ENCODE data around the gene ABCF2.

The ABCF2 gene

DNA sequence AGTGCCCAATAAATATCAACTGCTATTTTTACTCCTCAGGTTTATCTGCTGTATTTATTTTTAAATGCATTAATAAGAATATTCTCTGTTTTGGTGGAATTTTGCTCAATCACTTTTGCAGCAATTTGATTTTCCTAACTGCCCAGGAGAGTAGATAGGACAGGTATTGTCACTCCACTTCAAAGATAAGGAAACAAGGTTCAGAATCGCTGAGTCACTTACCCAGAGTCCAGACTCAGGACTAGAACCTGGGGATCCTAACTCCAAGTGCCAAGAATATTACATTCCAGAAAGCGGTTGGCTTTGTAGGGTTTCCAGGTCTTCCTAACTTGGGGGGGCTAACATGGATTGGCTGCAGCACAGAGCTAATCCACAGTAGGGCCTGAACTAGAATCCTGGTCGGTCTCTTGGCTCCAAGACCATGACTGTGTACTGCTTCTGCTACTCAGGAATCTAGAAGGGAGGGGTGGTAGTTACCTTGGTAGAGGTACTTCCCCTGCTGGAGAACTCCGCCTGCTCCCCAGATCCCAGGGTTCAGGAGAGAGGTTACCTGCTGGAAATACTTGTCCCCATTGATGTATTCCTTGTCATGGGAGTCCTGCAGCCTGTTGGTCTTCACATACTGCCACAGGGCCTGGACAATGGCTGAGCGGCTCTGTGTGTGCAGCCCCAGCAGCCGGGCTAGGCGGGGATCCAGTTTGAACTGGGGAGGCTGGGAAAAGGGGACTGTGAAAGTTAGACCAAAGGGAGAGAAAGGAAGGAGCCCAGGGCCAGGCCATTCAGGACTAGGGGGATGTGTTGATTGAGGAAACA lies 14.1 kb upstream of the ABCF2 start:
- no peak for DNase-seq

- DNase-seq, result no peak
Observed at GRCh38 chr7:151240536-151240935, 13.5 kb upstream of the ABCF2 start.

DNA sequence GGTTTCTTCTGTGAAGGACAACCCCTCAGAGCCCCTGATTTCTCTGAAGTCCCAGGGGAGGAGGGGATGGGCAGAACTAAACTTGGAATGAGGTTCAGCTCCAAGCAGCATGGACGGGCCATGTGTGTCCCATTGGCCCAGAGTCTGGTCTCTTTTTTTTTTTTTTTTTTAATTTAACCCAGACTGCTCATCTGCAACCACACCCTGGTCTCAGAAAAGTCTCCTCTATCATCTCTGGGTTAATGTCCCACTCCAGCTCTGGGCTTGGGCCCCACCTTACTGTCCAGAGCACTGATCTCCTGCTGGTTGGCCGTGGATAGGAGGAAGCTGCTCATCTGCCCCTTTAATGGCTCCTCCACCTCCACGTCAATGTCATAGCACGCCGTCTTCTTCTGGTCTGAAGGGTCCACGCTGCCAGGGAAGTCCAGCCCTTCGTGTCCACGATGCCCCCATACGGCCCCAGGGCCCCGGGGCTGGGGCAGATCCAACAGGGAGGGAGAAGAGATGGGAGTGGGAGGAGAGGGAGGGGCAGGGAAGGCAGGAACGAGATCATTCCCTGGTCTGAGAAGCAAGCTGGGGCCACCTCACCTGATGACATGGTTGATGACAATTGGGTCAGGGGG lies 12.9 kb upstream of the ABCF2 start:
- DNase-seq, result no peak

- no peak for DNase-seq
Observed at GRCh38 chr7:151238924-151239836, 12.2 kb upstream of the ABCF2 start.

GRCh38 chr7:151238190-151238810 lies 11.3 kb upstream of the ABCF2 start:
- DNase-seq, result no peak

GRCh38 chr7:151237244-151238189 lies 10.5 kb upstream of the ABCF2 start:
- no peak for DNase-seq

GRCh38 chr7:151236406-151236805 lies 9.4 kb upstream of the ABCF2 start:
- no peak for DNase-seq

GRCh38 chr7:151235091-151235787 lies 8.2 kb upstream of the ABCF2 start:
- no peak for DNase-seq

DNA sequence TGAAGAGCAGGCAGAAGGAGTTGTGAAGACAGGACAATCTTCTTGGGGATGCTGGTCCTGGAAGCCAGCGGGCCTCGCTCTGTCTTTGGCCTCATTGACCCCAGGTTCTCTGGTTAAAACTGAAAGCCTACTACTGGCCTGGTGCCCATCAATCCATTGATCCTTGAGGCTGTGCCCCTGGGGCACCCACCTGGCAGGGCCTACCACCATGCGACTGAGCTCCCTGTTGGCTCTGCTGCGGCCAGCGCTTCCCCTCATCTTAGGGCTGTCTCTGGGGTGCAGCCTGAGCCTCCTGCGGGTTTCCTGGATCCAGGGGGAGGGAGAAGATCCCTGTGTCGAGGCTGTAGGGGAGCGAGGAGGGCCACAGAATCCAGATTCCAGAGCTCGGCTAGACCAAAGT lies 6.8 kb upstream of the ABCF2 start:
- no peak for DNase-seq

- DNase-seq, result peak; percentile 25
Observed at GRCh38 chr7:151232917-151233701, 6.1 kb upstream of the ABCF2 start.

DNA sequence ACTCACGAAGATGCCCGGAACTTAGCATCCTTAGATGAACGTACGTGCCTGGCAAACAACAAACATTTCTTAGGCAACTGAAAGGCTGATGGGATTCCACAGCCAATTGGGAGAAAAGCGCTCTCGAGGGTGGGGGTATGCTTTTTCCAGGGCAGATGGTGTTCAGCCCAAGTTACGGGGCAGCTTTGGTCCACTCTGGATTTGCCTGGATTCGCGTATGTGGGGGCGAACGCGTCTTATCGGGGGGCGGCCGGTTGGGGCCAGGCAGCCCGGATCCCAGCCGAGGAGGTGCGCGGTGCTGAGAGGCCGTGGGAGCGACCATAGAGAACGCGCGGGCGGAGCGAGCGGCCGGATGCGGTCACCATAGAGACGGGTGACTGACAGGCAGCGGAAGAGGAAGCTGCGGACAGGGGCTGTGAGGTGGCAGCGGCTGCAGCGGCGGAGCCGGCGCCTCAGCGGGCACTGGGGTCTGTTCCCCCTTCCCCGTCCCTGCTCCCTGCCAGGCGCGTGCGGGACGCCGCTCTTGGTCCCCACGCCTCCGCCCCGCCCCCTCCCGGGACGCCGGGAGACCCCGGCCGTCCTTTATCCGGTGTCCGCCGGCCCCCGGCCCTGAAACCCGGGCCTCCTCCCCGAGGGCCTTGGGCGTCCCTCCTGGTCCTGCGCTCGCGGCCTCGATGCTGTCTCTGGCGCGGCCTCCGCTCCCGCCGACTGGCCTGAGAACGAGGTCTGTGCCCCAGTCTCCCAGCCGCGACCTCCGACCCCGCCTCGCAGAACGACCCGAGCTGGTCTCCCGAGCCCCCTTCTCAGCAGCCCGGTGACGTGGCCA lies 5.3 kb upstream of the ABCF2 start, which contains the start of gene CHPF2:
Gene CHPF2 (plus strand): TSS at position 393 of the 826 bp plus-strand sequence. CDS start 1,529 bp downstream, outside the sequence.
- DNase-seq, result peak; percentile 73

GRCh38 chr7:151231080-151231479 lies 4.1 kb upstream of the ABCF2 start:
- DNase-seq, result no peak

DNA sequence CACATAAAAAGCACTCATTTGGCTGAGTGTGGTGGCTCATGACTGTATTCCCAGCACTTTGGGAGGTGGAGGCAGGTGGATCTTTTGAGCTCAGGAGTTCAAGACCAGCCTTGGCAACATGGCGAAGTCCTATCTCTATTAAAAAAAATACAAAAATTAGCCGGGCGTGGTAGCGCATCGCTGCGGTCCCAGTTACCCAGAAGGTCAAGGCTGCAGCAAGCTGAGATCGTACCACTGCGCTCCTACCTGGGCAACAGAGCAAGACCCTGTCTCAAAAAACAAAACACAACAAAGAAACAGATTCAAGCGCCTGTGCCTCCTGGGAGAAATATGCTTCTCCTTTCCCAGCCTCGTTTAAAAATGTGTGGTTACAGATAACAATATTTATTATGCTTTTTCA lies 2.2 kb upstream of the ABCF2 start:
- DNase-seq, result no peak

DNA sequence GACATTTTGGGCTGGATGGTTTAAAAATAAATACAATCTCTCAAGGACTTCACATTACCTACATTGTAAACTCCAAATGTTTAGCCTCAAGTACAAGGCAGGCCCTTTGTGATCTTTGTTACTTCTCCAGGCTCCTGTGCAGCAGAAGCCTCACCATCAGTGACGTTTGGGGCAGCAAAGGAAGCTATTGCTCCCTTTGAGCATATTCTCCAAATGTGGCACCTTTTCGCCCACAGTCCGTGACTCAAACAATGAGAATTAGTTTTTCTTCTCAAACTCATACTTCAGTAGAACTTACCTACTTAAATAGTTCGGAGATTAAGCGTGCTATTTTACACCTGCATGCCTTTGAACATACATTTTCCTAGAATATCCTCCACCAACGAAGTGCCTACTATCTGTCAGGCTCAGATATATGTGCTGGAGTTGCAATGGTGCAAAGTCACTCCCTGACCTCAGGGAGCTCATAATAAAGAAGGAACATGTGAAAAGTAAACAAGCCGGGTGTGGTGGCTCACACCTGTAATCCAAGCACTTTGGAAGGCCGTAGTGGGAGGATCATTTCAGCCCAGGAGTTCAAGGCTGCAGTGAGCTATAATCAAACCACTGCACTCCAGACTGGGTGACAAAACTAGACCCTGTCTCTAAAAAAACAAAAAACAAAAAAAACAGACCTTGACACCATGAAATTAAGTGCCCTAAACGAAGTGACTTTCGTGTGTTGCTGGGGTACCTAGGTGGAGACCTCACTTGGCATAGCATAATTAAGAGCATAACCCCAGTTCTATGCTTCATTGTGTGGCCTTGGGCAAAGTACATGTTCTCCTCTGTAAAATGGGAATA lies 1.2 kb upstream of the ABCF2 start:
- DNase-seq, result no peak

- no peak for DNase-seq
Observed at GRCh38 chr7:151226560-151226874, 488 bp downstream of the ABCF2 start.

GRCh38 chr7:151225948-151226510 lies 976 bp downstream of the ABCF2 start:
- DNase-seq, result no peak

DNA sequence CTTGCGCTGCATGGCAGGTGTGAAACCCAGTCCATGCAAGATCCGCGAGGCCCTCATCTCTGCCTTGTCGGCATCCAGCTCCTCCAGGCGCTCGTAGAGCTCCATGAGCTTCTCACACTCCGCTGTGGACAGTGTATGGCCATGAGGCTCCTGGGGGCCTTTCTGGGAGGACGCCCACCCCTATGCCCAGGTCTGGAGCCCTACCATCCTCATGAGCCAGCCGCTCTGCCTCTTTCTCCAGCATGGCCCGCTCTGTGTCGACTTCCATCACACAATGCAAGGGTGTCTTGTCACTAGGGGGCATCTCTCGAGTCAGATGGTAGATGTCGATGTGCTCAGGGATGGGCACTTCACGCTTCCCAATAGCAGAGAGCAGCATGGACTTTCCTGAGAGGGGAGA lies 3.3 kb downstream of the ABCF2 start:
- DNase-seq, result no peak

DNA sequence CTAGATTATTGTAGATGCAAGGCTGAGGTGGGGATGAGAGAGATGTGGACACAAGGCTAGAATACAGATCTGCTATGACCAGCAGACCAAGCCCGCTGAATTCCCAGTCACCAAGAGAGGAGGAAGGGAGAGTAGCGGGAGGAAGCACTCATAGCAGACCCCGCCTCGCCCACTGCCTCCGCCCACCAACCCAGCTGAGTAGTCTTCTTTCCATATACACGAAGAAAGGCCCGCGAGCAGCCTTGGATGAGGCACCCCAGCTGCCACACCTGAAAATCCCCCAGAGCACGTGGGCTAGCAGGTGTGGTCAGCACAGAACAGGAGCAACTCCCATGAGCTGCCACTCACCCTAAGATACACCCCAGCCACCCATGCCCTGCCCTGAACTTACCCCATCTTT lies 8.8 kb downstream of the ABCF2 start:
- no peak for DNase-seq

All from effector CD8-positive, alpha-beta T cell (primary cell).